Smooth muscle cell (in vitro differentiated cells): Measurements from ENCODE around the gene EPHA5. TPM values are rescaled to one million over a fixed set of nuclear protein-coding genes. Genes with fewer than 3 reads are reported as not detected.

Source experiments
- DNase-seq: peaks from one replicate; lab custom pipeline; 2025; ENCODE audit not compliant: unreplicated experiment; lab: John Stamatoyannopoulos, UW
- H2AFZ ChIP-seq: fragments of 200-600 bp; sonication (generic); 2 replicates; pipeline ENCODE4 v1.6.0; 2016; ENCODE audit warnings: antibody characterized with exemption, low read depth, mild to moderate bottlenecking
- H3F3A ChIP-seq: fragments of 200-600 bp; sonication (generic); 2 replicates; pipeline ENCODE4 v1.6.0; 2017; ENCODE audit warnings: antibody characterized with exemption, low read depth
- H3K27ac ChIP-seq: fragments of 200-600 bp; sonication (generic); 2 replicates; pipeline ENCODE4 v1.5.1; 2016; ENCODE audit warnings: low read depth, mild to moderate bottlenecking
- H3K27me3 ChIP-seq: fragments of 200-600 bp; sonication (generic); 2 replicates; pipeline ENCODE4 v1.6.1; 2016; ENCODE audit warnings: low read depth, mild to moderate bottlenecking
- H3K36me3 ChIP-seq: fragments of 200-600 bp; sonication (generic); 2 replicates; pipeline ENCODE4 v1.5.1; 2016; ENCODE audit warnings: low read depth
- H3K4me1 ChIP-seq: fragments of 200-600 bp; sonication (generic); 2 replicates; pipeline ENCODE4 v1.5.1; 2016; ENCODE audit warnings: low read depth
- H3K4me2 ChIP-seq: fragments of 200-600 bp; sonication (generic); 2 replicates; pipeline ENCODE4 v1.6.0; 2016; ENCODE audit warnings: mild to moderate bottlenecking
- H3K4me3 ChIP-seq: fragments of 200-600 bp; sonication (generic); 2 replicates; pipeline ENCODE4 v1.5.1; 2016; ENCODE audit warnings: mild to moderate bottlenecking
- H3K79me2 ChIP-seq: fragments of 200-600 bp; sonication (generic); 2 replicates; pipeline ENCODE4 v1.6.0; 2016; ENCODE audit warnings: low read depth, mild to moderate bottlenecking
- H3K9ac ChIP-seq: fragments of 200-600 bp; sonication (generic); 2 replicates; pipeline ENCODE4 v1.6.0; 2016; ENCODE audit warnings: low read depth
- H3K9me3 ChIP-seq: fragments of 200-600 bp; sonication (generic); replicated peaks from 2 replicates; pipeline ENCODE4 v1.5.1; 2016; ENCODE audit warnings: low read depth
- H4K20me1 ChIP-seq: fragments of 200-600 bp; sonication (generic); 2 replicates; pipeline ENCODE4 v1.6.0; 2016; ENCODE audit warnings: low read depth
- WGBS: methylation state at CpG from one replicate; pipeline ENCODE4 v1.1.7; 2016; ENCODE audit warnings: low lambda C conversion rate; 5-methylcytosine and 5-hydroxymethylcytosine counted together
- polyA plus RNA-seq: library from polyadenylated mRNA; unstranded; fragments of >200 nt; fragmentation: Nextera tagmentation; extraction: Ambion mirVana; gene quantifications from 2 replicates; pipeline ENCODE4 v1.2.1, GENCODE V29; 2016
- total RNA-seq: library from RNA; depleted of rRNA; stranded (reverse); fragments of >200 nt; gene quantifications from 2 replicates; pipeline ENCODE4 v1.2.3, GENCODE V29; 2014
- TF ChIP-seq, protein P1 (sequence below): fragments of 200-600 bp; sonication (generic); IDR thresholded peaks from 2 replicates; pipeline ENCODE4 v1.5.1; 2017; ENCODE audit warnings: borderline replicate concordance, mild to moderate bottlenecking, antibody characterized with exemption; ENCODE audit not compliant: insufficient read depth, poor library complexity, severe bottlenecking

EPHA5 gene
- total and polyA plus RNA-seq, 2 experiments from 2014 or later: 0.04 TPM; not detected in 1

DNA sequence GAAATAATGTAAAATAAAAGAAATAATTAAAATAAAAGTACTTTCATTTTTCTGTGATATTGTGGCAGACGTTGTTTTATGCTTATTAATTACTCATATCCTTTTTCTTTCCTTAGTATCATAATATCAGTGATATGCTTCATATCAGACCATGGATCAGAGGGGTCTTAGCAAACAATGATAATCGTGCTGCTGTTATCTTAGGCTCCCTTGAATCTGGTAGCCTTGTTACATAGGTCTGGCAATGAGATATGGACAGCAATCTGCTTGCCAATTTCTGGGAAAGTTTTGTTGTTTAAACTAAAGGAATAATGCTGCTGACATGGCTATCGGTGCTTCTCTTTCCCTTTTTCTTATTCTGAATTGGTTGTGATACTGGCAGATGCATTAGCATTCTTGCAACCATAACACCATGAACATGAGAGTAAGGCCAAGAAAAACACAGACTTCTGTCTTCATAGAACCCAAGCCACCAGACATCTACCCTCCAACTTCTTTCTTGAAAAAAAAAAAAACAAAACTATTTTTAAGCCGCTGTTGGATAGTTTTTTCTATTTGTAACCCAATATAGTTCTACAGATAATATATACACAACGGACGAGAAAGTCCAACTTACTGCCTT, 16.4 kb downstream of the EPHA5 start:
- Histone ChIP-seq H3K36me3 (no peaks in the 10 kb centered on the region), H3K4me1 (no peaks in the 10 kb centered on the region), H4K20me1 (no peaks in the 10 kb centered on the region), H3K4me3 (no peak overlapping the region), H2AFZ (no peak overlapping the region), H3K27me3 (no peaks in the 10 kb centered on the region), H3K4me2 (no peak overlapping the region), H3K79me2 (no peaks in the 10 kb centered on the region), H3K9me3 (no peaks in the 10 kb centered on the region), H3F3A (no peaks in the 10 kb centered on the region), H3K27ac (no peak overlapping the region), H3K9ac (no peak overlapping the region)
- TF ChIP-seq, protein P1, sequence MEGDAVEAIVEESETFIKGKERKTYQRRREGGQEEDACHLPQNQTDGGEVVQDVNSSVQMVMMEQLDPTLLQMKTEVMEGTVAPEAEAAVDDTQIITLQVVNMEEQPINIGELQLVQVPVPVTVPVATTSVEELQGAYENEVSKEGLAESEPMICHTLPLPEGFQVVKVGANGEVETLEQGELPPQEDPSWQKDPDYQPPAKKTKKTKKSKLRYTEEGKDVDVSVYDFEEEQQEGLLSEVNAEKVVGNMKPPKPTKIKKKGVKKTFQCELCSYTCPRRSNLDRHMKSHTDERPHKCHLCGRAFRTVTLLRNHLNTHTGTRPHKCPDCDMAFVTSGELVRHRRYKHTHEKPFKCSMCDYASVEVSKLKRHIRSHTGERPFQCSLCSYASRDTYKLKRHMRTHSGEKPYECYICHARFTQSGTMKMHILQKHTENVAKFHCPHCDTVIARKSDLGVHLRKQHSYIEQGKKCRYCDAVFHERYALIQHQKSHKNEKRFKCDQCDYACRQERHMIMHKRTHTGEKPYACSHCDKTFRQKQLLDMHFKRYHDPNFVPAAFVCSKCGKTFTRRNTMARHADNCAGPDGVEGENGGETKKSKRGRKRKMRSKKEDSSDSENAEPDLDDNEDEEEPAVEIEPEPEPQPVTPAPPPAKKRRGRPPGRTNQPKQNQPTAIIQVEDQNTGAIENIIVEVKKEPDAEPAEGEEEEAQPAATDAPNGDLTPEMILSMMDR: no peak
- 83% methylated on average over 6 of the region's 6 CpGs for WGBS
- no peak for DNase-seq

DNA sequence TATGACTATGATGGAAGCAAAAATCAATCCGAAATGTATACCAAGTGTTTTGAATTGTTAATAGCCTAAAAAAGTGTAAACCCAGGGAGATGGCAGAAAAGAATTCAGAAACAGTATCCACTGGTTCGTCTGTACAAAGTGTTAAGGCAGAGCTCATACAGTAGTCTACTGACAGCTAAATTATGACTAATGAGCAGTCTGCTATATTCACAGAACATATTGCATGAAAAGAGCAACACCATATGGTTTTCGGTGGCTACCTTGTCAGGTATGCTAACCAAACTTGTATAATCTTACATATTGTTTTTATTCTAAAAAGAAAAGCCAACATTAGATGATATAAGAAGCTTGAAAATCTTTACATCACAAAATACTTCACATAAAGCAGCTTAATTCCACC, 18.5 kb downstream of the EPHA5 start:
- Histone ChIP-seq H3K36me3 (no peaks in the 10 kb centered on the region), H3K27me3 (no peaks in the 10 kb centered on the region), H3K4me1 (no peaks in the 10 kb centered on the region), H4K20me1 (no peaks in the 10 kb centered on the region), H3F3A (no peaks in the 10 kb centered on the region), H3K4me2 (no peak overlapping the region), H2AFZ (no peak overlapping the region), H3K4me3 (no peak overlapping the region), H3K27ac (no peak overlapping the region), H3K9me3 (no peaks in the 10 kb centered on the region), H3K9ac (no peak overlapping the region), H3K79me2 (no peaks in the 10 kb centered on the region)
- no peak for DNase-seq
- TF ChIP-seq, protein P1: no peak
- WGBS: 81% methylated on average over 3 of the region's 3 CpGs

DNA sequence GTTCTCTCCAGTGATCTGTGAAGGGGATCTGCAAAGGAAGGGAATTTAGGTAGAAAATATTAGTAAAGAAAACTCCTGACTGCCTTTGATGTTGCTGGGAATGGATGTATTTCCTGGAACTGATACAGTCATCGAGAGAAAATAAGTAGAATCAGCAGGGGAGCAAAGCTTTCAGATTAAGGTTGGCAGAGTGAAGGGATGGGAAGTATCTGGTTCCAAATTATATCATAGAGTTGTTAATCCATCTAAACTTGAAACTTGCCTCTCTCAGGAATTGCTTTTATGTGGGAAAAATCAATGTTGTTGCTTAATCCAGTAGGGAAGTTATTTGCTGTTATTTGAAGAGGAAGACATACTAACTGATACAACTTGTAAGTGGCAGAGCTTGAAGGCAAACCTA, 19.3 kb downstream of the EPHA5 start:
- Histone ChIP-seq H4K20me1 (no peaks in the 10 kb centered on the region), H2AFZ (no peak overlapping the region), H3K79me2 (no peaks in the 10 kb centered on the region), H3K4me2 (no peak overlapping the region), H3K9me3 (no peaks in the 10 kb centered on the region), H3K36me3 (no peaks in the 10 kb centered on the region), H3K9ac (no peak overlapping the region), H3K27ac (no peak overlapping the region), H3F3A (no peaks in the 10 kb centered on the region), H3K4me1 (no peaks in the 10 kb centered on the region), H3K4me3 (no peak overlapping the region), H3K27me3 (no peaks in the 10 kb centered on the region)
- DNase-seq: no peak
- TF ChIP-seq, protein P1: no peak
- WGBS: 33% methylated on average over 1 of the region's 1 CpG

DNA sequence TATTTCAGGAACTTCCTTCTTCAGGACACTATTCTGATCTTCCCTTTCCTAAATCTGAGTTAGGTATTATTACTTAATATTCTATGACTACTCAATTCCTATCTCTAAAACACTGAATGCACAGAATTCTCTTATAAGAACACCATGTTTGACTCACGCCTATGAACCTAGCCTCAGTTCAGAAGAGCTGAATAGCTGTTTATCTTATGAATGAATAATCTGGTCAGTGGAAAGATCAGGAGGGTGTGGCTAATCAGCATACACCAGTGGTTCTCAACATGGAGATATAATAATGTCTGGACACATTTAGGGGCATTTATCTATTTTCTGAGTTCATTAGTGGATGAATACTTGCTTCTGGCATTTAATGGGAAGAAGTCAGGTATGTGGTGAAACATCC, 24.2 kb downstream of the EPHA5 start:
- Histone ChIP-seq H2AFZ (no peak overlapping the region), H3K4me3 (no peak overlapping the region), H3K27me3 (no peaks in the 10 kb centered on the region), H3F3A (no peaks in the 10 kb centered on the region), H3K9ac (no peak overlapping the region), H3K27ac (no peak overlapping the region), H3K4me2 (no peak overlapping the region), H3K79me2 (no peaks in the 10 kb centered on the region), H4K20me1 (no peaks in the 10 kb centered on the region), H3K9me3 (no peaks in the 10 kb centered on the region), H3K4me1 (no peaks in the 10 kb centered on the region), H3K36me3 (no peaks in the 10 kb centered on the region)
- 88% methylated on average over 1 of the region's 1 CpG for WGBS
- no peak for DNase-seq
- TF ChIP-seq, protein P1: no peak
